H9 (cell line): ENCODE results near the gene USP22. TPM values are rescaled to one million over a fixed set of nuclear protein-coding genes. Genes with fewer than 3 reads are reported as not detected.

Source experiments
- DNase-seq: peaks from one replicate; pipeline ENCODE4 v3.0.0-alpha.2; 2017
- H2AFZ ChIP-seq: one replicate; pipeline ENCODE4 v1.6.1; 2013; ENCODE audit warnings: mild to moderate bottlenecking, low read length, control low read depth, moderate library complexity
- H2AK5ac ChIP-seq: 2 replicates; pipeline ENCODE4 v1.6.1; 2013; ENCODE audit warnings: low read length, control low read depth, mixed read lengths; ENCODE audit not compliant: insufficient read length
- H2BK120ac ChIP-seq: one replicate; pipeline ENCODE4 v1.6.1; 2013; ENCODE audit warnings: low read depth, mild to moderate bottlenecking, low read length, control low read depth, inconsistent platforms; ENCODE audit not compliant: poor library complexity, severe bottlenecking
- H2BK12ac ChIP-seq: 2 replicates; pipeline ENCODE4 v1.6.1; 2013; ENCODE audit warnings: low read length, control low read depth, mixed read lengths, low read depth; ENCODE audit not compliant: insufficient read length
- H2BK15ac ChIP-seq: 2 replicates; pipeline ENCODE4 v1.6.1; 2013; ENCODE audit warnings: low read depth, low read length, control low read depth
- H2BK20ac ChIP-seq: one replicate; pipeline ENCODE4 v1.6.1; 2013; ENCODE audit warnings: low read depth, mild to moderate bottlenecking, low read length, control low read depth, inconsistent platforms; ENCODE audit not compliant: poor library complexity, severe bottlenecking
- H2BK5ac ChIP-seq: 2 replicates; pipeline ENCODE4 v1.6.1; 2013; ENCODE audit warnings: low read length, control low read depth, mixed read lengths; ENCODE audit not compliant: insufficient read length
- H3K14ac ChIP-seq: 2 replicates; pipeline ENCODE4 v1.6.1; 2013; ENCODE audit warnings: low read length, control low read depth; ENCODE audit not compliant: insufficient read depth
- H3K18ac ChIP-seq: 2 replicates; pipeline ENCODE4 v1.6.1; 2013; ENCODE audit warnings: low read depth, mild to moderate bottlenecking, mixed read lengths, low read length, control low read depth; ENCODE audit not compliant: insufficient read length
- H3K23ac ChIP-seq: 2 replicates; pipeline ENCODE4 v1.6.1; 2013; ENCODE audit warnings: low read length, control low read depth, mixed read lengths, low read depth; ENCODE audit not compliant: insufficient read length
- H3K23me2 ChIP-seq: 2 replicates; pipeline ENCODE4 v1.6.1; 2013; ENCODE audit warnings: low read depth, mild to moderate bottlenecking, mixed read lengths, low read length, control low read depth; ENCODE audit not compliant: insufficient read length, poor library complexity, severe bottlenecking
- H3K27ac ChIP-seq: 2 replicates; pipeline ENCODE4 v1.5.1; 2013; ENCODE audit warnings: low read length, control low read depth, mixed read lengths, low read depth; ENCODE audit not compliant: insufficient read length
- H3K27me3 ChIP-seq: 2 replicates; pipeline ENCODE4 v1.6.1; 2013; ENCODE audit warnings: low read length, control low read depth, inconsistent platforms; ENCODE audit not compliant: insufficient read depth
- H3K4ac ChIP-seq: 2 replicates; pipeline ENCODE4 v1.6.1; 2013; ENCODE audit warnings: low read depth, mild to moderate bottlenecking, control low read depth, inconsistent platforms, low read length, moderate library complexity
- H3K4me1 ChIP-seq: 2 replicates; pipeline ENCODE4 v1.6.1; 2013; ENCODE audit warnings: low read length, control low read depth, inconsistent platforms; ENCODE audit not compliant: insufficient read depth
- H3K4me2 ChIP-seq: 2 replicates; pipeline ENCODE4 v1.6.1; 2013; ENCODE audit warnings: low read length, control low read depth, mixed read lengths; ENCODE audit not compliant: insufficient read length, insufficient read depth
- H3K56ac ChIP-seq: 2 replicates; pipeline ENCODE4 v1.6.1; 2013; ENCODE audit warnings: low read depth, mild to moderate bottlenecking, mixed read lengths, low read length, control low read depth; ENCODE audit not compliant: insufficient read length
- H3K79me1 ChIP-seq: 2 replicates; pipeline ENCODE4 v1.6.1; 2013; ENCODE audit warnings: low read depth, mild to moderate bottlenecking, moderate library complexity, low read length, control low read depth, inconsistent platforms; ENCODE audit not compliant: insufficient read depth, poor library complexity, severe bottlenecking
- H3K79me2 ChIP-seq: 2 replicates; pipeline ENCODE4 v1.6.1; 2013; ENCODE audit warnings: low read length, control low read depth, inconsistent platforms; ENCODE audit not compliant: insufficient read depth
- H3K9ac ChIP-seq: 2 replicates; pipeline ENCODE4 v1.6.1; 2013; ENCODE audit warnings: low read length, control low read depth, mixed read lengths; ENCODE audit not compliant: insufficient read length; ENCODE audit errors: extremely low read depth
- H3K9me3 ChIP-seq: one replicate; pipeline ENCODE4 v1.6.1; 2013; ENCODE audit warnings: low read depth, low read length, inconsistent platforms; ENCODE audit not compliant: control insufficient read depth
- H3T11ph ChIP-seq: one replicate; pipeline ENCODE4 v1.6.1; 2013; ENCODE audit warnings: mild to moderate bottlenecking, low read length, control low read depth, inconsistent platforms
- H4K20me1 ChIP-seq: one replicate; pipeline ENCODE4 v1.6.1; 2013; ENCODE audit not compliant: control insufficient read depth, insufficient read length, insufficient read depth
- H4K5ac ChIP-seq: 2 replicates; pipeline ENCODE4 v1.6.1; 2013; ENCODE audit warnings: low read depth, mild to moderate bottlenecking, mixed read lengths, low read length, control low read depth; ENCODE audit not compliant: insufficient read length
- H4K8ac ChIP-seq: replicated peaks from 2 replicates; pipeline ENCODE4 v1.6.1; 2013; ENCODE audit warnings: low read length, control low read depth, mixed read lengths, low read depth; ENCODE audit not compliant: insufficient read length
- H4K91ac ChIP-seq: 2 replicates; pipeline ENCODE4 v1.6.1; 2013; ENCODE audit warnings: low read depth, mild to moderate bottlenecking, moderate library complexity, mixed read lengths, low read length, control low read depth; ENCODE audit not compliant: insufficient read length
- H3K27ac Mint-ChIP-seq, 3 experiments: 2 replicates in 2 of 3; 3 replicates in 1 of 3; pipeline ENCODE4 v1.8.0; 2020 to 2021; ENCODE audit warnings: mixed read lengths in 3 of 3, mild to moderate bottlenecking in 1 of 3, moderate library complexity in 1 of 3
- H3K27me3 Mint-ChIP-seq: 2 replicates; pipeline ENCODE4 v1.8.0; 2021; ENCODE audit warnings: low read depth, mild to moderate bottlenecking, moderate library complexity, mixed read lengths
- H3K36me3 Mint-ChIP-seq, 3 experiments: 2 replicates in 2 of 3; 3 replicates in 1 of 3; pipeline ENCODE4 v1.8.0; 2020 to 2021; ENCODE audit warnings: low read depth in 3 of 3, mixed read lengths in 3 of 3; ENCODE audit not compliant: insufficient read depth in 1 of 3
- H3K4me1 Mint-ChIP-seq, 2 experiments: 2 replicates each; pipeline ENCODE4 v1.8.0; 2020; ENCODE audit warnings: mixed read lengths in 2 of 2
- H3K4me3 Mint-ChIP-seq, 2 experiments: 2 replicates in 1 of 2; 3 replicates in 1 of 2; pipeline ENCODE4 v1.8.0; 2020 to 2021; ENCODE audit warnings: mild to moderate bottlenecking in 2 of 2, mixed read lengths in 2 of 2, moderate library complexity in 1 of 2
- H3K9me3 Mint-ChIP-seq, 2 experiments: 2 replicates in 1 of 2; 3 replicates in 1 of 2; pipeline ENCODE4 v1.8.0; 2020; ENCODE audit warnings: mild to moderate bottlenecking in 2 of 2, mixed read lengths in 2 of 2, moderate library complexity in 1 of 2
- CTCF ChIP-seq: fragments of 200-600 bp; sonication (generic); conservative IDR thresholded peaks from 3 replicates; pipeline ENCODE4 v1.8.0; 2021; ENCODE audit warnings: antibody characterized with exemption, mild to moderate bottlenecking
- WGBS: extraction: QIAGEN DNeasy Blood & Tissue Kit; methylation state at CpG from one replicate; pipeline ENCODE4 v1.1.7; 2013; ENCODE audit warnings: missing lambda C conversion rate, low lambda C conversion rate, mixed read lengths; ENCODE audit not compliant: insufficient read length; ENCODE audit errors: extremely low coverage; 5-methylcytosine and 5-hydroxymethylcytosine counted together
- total RNA-seq: library from RNA; stranded (reverse); gene quantifications from 2 replicates; pipeline ENCODE4 v1.2.1, GENCODE V29; 2021

The USP22 gene
- total RNA-seq, 1 experiment from 2014 or later, result 345 TPM

- no peak for TF ChIP-seq CTCF
- H3K4me3 Mint-ChIP-seq, result no peak overlapping the region
- Histone ChIP-seq H2BK20ac (no peak overlapping the region), H2AK5ac (no peak overlapping the region), H3K56ac (no peak overlapping the region), H2BK12ac (no peak overlapping the region), H3K14ac (no peak overlapping the region), H4K20me1 (no peaks in the 10 kb centered on the region), H3K23ac (no peak overlapping the region), H3K27ac (no peak overlapping the region), H2BK15ac (no peak overlapping the region), H3K79me2 (no peaks in the 10 kb centered on the region), H3K18ac (no peak overlapping the region), H3K27me3 (no peaks in the 10 kb centered on the region), H3K4me2 (no peak overlapping the region), H3K23me2 (no peaks in the 10 kb centered on the region), H3K9me3 (no peaks in the 10 kb centered on the region), H2BK120ac (no peak overlapping the region), H3K4ac (no peak overlapping the region), H4K5ac (no peak overlapping the region), H4K91ac (no peak overlapping the region), H3T11ph (no peak overlapping the region), H3K79me1 (no peaks in the 10 kb centered on the region), H2AFZ (no peak overlapping the region), H3K9ac (no peak overlapping the region), H2BK5ac (no peak overlapping the region), H3K4me1 (no peaks in the 10 kb centered on the region), H4K8ac (no peak overlapping the region)
- H3K4me1 Mint-ChIP-seq, result peaks cover 19 to 28% of the 10 kb centered on the region in 2 experiments
- WGBS, result no CpG with 5 or more reads among the region's 7 CpGs
- no peak overlapping the region for H3K27ac Mint-ChIP-seq
- H3K9me3 Mint-ChIP-seq, result peaks cover 16 to 18% of the 10 kb centered on the region in 2 experiments; a peak in 4 of 5 replicates
- H3K36me3 Mint-ChIP-seq, result peaks cover 0 to 12% (median 2%) of the 10 kb centered on the region in 3 experiments; a peak in 4 of 7 replicates
- peaks cover 2% of the 10 kb centered on the region; the same call in 1 of the 2 replicates for H3K27me3 Mint-ChIP-seq
- DNase-seq, result no peak
Measured at GRCh38 chr17:21079196-21079595, 36.4 kb upstream of the USP22 start.
